Testis (tissue), 2 donors: ENCODE results near the gene SMYD3.

Source experiments
- POLR2A ChIP-seq: fragments of 450-650 bp; IDR thresholded peaks from one replicate; pipeline ENCODE4 v1.6.1; 2017; ENCODE audit warnings: antibody characterized with exemption, mild to moderate bottlenecking, moderate library complexity
- TF ChIP-seq, protein P1 (sequence below), 3 experiments: fragments of 450-650 bp in 2 of 3; fragments of 200-600 bp in 1 of 3; sonication (generic) in 1 of 3; IDR thresholded peaks; one replicate each; pipeline ENCODE4 v1.5.1; 2016 to 2019; ENCODE audit warnings: antibody characterized with exemption in 3 of 3, mild to moderate bottlenecking in 2 of 3, moderate library complexity in 1 of 3

GRCh38 chr1:246427611-246428010, 79.5 kb downstream of the SMYD3 start:
- TF ChIP-seq, protein P1, sequence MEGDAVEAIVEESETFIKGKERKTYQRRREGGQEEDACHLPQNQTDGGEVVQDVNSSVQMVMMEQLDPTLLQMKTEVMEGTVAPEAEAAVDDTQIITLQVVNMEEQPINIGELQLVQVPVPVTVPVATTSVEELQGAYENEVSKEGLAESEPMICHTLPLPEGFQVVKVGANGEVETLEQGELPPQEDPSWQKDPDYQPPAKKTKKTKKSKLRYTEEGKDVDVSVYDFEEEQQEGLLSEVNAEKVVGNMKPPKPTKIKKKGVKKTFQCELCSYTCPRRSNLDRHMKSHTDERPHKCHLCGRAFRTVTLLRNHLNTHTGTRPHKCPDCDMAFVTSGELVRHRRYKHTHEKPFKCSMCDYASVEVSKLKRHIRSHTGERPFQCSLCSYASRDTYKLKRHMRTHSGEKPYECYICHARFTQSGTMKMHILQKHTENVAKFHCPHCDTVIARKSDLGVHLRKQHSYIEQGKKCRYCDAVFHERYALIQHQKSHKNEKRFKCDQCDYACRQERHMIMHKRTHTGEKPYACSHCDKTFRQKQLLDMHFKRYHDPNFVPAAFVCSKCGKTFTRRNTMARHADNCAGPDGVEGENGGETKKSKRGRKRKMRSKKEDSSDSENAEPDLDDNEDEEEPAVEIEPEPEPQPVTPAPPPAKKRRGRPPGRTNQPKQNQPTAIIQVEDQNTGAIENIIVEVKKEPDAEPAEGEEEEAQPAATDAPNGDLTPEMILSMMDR (IDR thresholded peaks at IDR 0.05), result no peak
- TF ChIP-seq POLR2A, result no peak
